Measurements from ENCODE around the gene EPS8L1.

GRCh38 chr19:55095260-55096060 lies 19.8 kb downstream of the EPS8L1 start:
- TF ChIP-seq CTCF (IDR thresholded peaks at IDR 0.05) (no peak), POLR2AphosphoS5 (IDR thresholded peaks at IDR 0.05) (no peak), EP300 (IDR thresholded peaks at IDR 0.05) (no peak)
